ENCODE data around the gene PCNT. TPM values are rescaled to one million over a fixed set of nuclear protein-coding genes. Genes with fewer than 3 reads are reported as not detected.
"Not testable (repeated sequence)": the region's sequence is repeated elsewhere in the genome, so short reads cannot be mapped to it uniquely, and the experiment has no call there.

The PCNT gene
- total RNA-seq, 4 donors from 2014 or later, result 200 to 431 (median 290) TPM

- H3K4me3 ChIP-seq, result no peak overlapping the region
- intact Hi-C loops (cut with DNase I; ENCODE audit: low total_unique reads) (no loop called here), in situ Hi-C loops (cut with MboI; ENCODE audit: low sequenced_read_pairs in 4 of 4) (no loop called here)
- TF ChIP-seq POLR2A (IDR thresholded peaks at IDR 0.05), result no peak
- no peak for TF ChIP-seq CTCF (IDR thresholded peaks at IDR 0.05 in 4 of 5, conservative IDR thresholded peaks at IDR 0.05 in 1 of 5)
- H3K36me3 ChIP-seq, result no peaks in the 10 kb centered on the region
- peaks cover 0 to 7% (median 0%) of the 10 kb centered on the region in 3 donors for H3K27me3 ChIP-seq
- no peaks in the 10 kb centered on the region for H3K4me1 ChIP-seq
- H3K27ac ChIP-seq, result no peak overlapping the region
- ATAC-seq, result no peak
- no peaks in the 10 kb centered on the region for H3K9me3 ChIP-seq
- DNase-seq, result no peak
Observed at GRCh38 chr21:46304437-46304836, 19.5 kb upstream of the PCNT start.

- no peak for ATAC-seq
- intact Hi-C loops (cut with DNase I; ENCODE audit: low total_unique reads), result no loop called here
- Histone ChIP-seq H3K27me3 (peaks cover 0 to 2% (median 0%) of the 10 kb centered on the region in 3 donors), H3K4me3 (no peak overlapping the region), H3K4me1 (no peaks in the 10 kb centered on the region), H3K36me3 (no peaks in the 10 kb centered on the region), H3K27ac (no peak overlapping the region), H3K9me3 (no peaks in the 10 kb centered on the region)
- in situ Hi-C loops (cut with MboI; ENCODE audit: low sequenced_read_pairs in 4 of 4), result no loop called here
- DNase-seq, result no peak
- TF ChIP-seq POLR2A (IDR thresholded peaks at IDR 0.05), result no peak
- TF ChIP-seq CTCF (IDR thresholded peaks at IDR 0.05 in 4 of 5, conservative IDR thresholded peaks at IDR 0.05 in 1 of 5), result no peak
Observed at GRCh38 chr21:46304955-46305354, 19.0 kb upstream of the PCNT start.

- Histone ChIP-seq H3K9me3 (no peaks in the 10 kb centered on the region), H3K27me3 (no peaks in the 10 kb centered on the region), H3K4me3 (no peak overlapping the region), H3K27ac (no peak overlapping the region), H3K4me1 (no peaks in the 10 kb centered on the region), H3K36me3 (no peaks in the 10 kb centered on the region)
- in situ Hi-C loops (cut with MboI; ENCODE audit: low sequenced_read_pairs in 4 of 4) (no loop called here), intact Hi-C loops (cut with DNase I; ENCODE audit: low total_unique reads) (no loop called here)
- ATAC-seq (no peak), DNase-seq (no peak)
- TF ChIP-seq POLR2A (IDR thresholded peaks at IDR 0.05) (no peak), CTCF (IDR thresholded peaks at IDR 0.05 in 4 of 5, conservative IDR thresholded peaks at IDR 0.05 in 1 of 5) (no peak)
Observed at GRCh38 chr21:46307625-46308024, 16.3 kb upstream of the PCNT start.

- no peaks in the 10 kb centered on the region for H3K36me3 ChIP-seq
- in situ Hi-C loops (cut with MboI; ENCODE audit: low sequenced_read_pairs in 4 of 4), result no loop called here
Observed at GRCh38 chr21:46308431-46308830, 15.5 kb upstream of the PCNT start.

GRCh38 chr21:46310260-46310659, 13.7 kb upstream of the PCNT start:
- H3K9me3 ChIP-seq; H3K27me3 ChIP-seq; ATAC-seq; H3K36me3 ChIP-seq; H3K4me3 ChIP-seq; H3K4me1 ChIP-seq; DNase-seq; H3K27ac ChIP-seq; intact Hi-C loops (cut with DNase I; ENCODE audit: low total_unique reads); in situ Hi-C loops (cut with MboI; ENCODE audit: low sequenced_read_pairs in 4 of 4): not testable (repeated sequence)

More at GRCh38 chr21:46308431-46308830, 15.5 kb upstream of the PCNT start:
- Histone ChIP-seq H3K4me3 (no peak overlapping the region), H3K4me1 (no peaks in the 10 kb centered on the region), H3K9me3 (no peaks in the 10 kb centered on the region), H3K27me3 (no peaks in the 10 kb centered on the region), H3K27ac (no peak overlapping the region)
- no peak for DNase-seq
- no peak for ATAC-seq
- TF ChIP-seq POLR2A (IDR thresholded peaks at IDR 0.05), result no peak
- TF ChIP-seq CTCF (IDR thresholded peaks at IDR 0.05 in 4 of 5, conservative IDR thresholded peaks at IDR 0.05 in 1 of 5), result no peak
- intact Hi-C loops (cut with DNase I; ENCODE audit: low total_unique reads), result no loop called here
